ENCODE results near the gene FSTL1. TPM values are rescaled to one million over a fixed set of nuclear protein-coding genes. Genes with fewer than 3 reads are reported as not detected.

The FSTL1 gene
- total RNA-seq, 2 experiments from 2014 or later = 0.23 to 0.94 TPM

Other genes with a start within 250 kb of the FSTL1 start
- gene GPR156, start 165.8 kb downstream of the FSTL1 start, total RNA-seq = under 1 TPM in 1 of 2 experiments, not detected in 1; 0.06 TPM
- gene LRRC58, start 101.6 kb downstream of the FSTL1 start, total RNA-seq = 10 to 100 TPM; 40.0 to 40.8 TPM
- gene NDUFB4, start 145.3 kb upstream of the FSTL1 start, total RNA-seq = 100 to 1,000 TPM; 123 to 125 TPM
- under 1 TPM; 0.23 to 0.25 TPM for gene HGD, start 231.2 kb upstream of the FSTL1 start, total RNA-seq